Measurements from ENCODE around the gene FAM162A.
"Not testable (repeated sequence)": the region's sequence is repeated elsewhere in the genome, so short reads cannot be mapped to it uniquely, and the experiment has no call there.

FAM162A gene

DNA sequence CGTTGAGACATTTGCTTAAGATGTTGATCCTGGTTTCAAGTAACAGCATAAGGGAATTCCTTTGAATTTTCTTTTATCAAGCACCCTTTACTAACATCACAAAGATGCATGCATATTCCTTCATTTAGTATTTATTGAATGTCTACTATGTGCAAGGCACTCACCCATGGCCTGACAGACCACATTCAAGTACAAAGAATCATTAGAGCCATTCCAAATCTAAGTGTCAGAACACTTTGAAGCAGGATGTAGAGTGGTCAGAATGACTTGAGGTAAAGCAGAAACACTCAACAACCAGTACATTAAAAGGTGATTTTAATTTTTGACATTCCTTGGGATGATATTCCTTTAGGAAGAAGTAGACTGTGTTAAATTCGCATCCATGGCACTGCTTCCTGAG is 37.9 kb downstream of the FAM162A start:
- DNase-seq = no peak

- DNase-seq = no peak
These were observed 44.0 kb downstream of the FAM162A start for GRCh38 chr3:122427857-122428471.

DNA sequence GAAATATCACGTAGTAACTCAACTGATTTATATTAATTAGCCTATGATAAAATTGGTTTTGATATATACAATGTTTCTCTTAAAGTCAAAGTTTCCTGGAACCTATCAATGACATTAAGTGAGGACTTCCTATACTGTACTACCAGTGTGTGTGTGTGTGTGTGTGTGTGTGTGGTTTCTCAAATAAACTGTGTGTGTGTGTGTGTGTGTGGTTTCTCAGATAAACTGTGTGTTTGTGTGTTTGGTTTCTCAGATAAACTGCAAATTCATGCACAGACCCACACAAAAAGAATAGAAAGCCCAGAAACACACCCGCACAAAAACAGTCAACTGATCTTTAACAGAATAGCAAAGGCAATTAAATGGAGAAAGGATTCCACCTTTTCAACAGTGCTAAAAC is 46.4 kb downstream of the FAM162A start:
- no peak for DNase-seq

- no peak for DNase-seq
These were observed 52.0 kb downstream of the FAM162A start for GRCh38 chr3:122435950-122436349.

GRCh38 chr3:122443090-122443489 is 59.1 kb downstream of the FAM162A start:
- no peak for DNase-seq

GRCh38 chr3:122443762-122444490 is 59.9 kb downstream of the FAM162A start:
- DNase-seq = not testable (repeated sequence)

DNA sequence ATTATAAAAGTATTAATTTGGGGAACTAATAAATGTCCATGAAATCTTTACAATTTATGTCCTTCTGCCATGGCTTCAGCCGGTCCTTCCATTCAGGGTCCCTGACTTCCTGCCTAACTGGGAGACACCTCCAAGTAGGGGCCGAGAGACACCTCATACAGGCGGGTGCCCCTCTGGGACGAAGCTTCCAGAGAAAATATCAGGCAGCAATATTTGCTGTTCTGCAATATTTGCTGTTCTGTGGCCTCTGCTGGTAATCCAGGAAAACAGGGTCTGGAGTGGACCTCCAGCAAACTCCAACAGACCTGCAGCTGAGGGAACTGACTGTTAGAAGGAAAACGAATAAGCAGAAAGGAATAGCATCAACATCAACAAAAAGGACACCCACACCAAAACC is 60.5 kb downstream of the FAM162A start:
- not testable (repeated sequence) for DNase-seq

- not testable (repeated sequence) for DNase-seq
These were observed 64.2 kb downstream of the FAM162A start for GRCh38 chr3:122448218-122448617.

DNA sequence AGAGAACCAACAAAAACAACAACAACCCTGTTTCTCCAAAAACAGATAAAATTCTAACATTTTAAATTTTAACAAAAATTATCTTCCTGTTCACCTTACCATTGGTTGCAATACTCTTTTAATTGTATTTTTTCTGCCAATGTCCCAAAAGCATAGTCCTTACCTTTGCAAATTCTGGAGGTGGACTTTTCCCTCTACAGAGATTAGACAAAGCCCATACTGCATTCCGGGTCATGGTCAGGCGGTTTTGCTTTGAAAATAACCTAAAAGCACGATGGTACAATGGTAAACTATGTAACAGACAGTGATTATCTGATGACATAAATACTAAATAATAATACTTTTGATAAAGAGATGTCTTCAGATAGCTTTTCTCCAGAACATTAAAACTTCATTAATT is 67.4 kb downstream of the FAM162A start:
- no peak for DNase-seq

- no peak for DNase-seq
These were observed 72.1 kb downstream of the FAM162A start for GRCh38 chr3:122456074-122456473.

GRCh38 chr3:122457706-122458105 is 73.7 kb downstream of the FAM162A start:
- DNase-seq = no peak

DNA sequence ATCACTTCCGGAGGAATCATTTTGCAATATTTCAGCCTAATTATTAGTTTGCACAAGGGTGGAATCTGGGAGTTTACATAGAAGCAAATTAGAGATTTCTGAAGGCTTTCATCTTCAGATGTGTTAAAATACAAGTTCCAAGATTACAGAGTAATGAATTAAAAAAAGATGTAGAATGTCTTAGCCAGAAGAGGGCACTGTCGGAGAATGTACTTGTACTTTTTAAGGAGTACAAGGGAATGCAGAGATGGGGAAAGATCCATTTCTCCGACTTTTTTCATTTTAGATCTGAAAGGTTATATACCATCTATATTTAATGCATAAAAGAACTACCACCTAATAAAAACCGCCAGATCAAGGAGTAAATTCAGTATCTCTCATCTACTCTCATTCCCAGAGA is 75.0 kb downstream of the FAM162A start:
- DNase-seq = no peak

- DNase-seq = no peak
These were observed 77.8 kb downstream of the FAM162A start for GRCh38 chr3:122461806-122462205.

All from central memory CD4-positive, alpha-beta T cell (primary cell).